Amniotic stem cell (primary cell): ENCODE data around the gene TRIM24.
"Not testable (repeated sequence)": the region's sequence is repeated elsewhere in the genome, so short reads cannot be mapped to it uniquely, and the experiment has no call there.

Experiments used
- DNase-seq: peaks from one replicate; lab custom pipeline; 2025; lab: John Stamatoyannopoulos, UW

TRIM24 gene

DNA sequence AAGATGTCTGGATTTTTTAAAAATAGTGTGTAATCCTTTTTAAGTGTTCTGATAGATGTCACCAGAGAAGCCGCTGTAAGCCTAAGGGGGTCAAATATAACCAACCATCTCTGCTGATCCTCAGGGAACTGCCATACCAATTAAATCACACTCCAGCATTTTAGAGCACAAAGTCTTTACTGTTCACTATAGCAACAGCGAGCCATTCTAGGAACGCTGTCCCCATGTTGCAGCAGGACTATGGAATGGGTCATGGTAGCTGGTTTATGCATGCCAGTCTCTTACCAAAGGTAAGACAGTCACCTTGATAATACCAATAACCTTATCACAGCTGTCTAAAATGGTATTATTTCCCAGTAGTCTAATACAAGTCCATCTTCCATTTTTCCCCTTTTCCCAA is 33.5 kb downstream of the TRIM24 start:
- no peak for DNase-seq

DNA sequence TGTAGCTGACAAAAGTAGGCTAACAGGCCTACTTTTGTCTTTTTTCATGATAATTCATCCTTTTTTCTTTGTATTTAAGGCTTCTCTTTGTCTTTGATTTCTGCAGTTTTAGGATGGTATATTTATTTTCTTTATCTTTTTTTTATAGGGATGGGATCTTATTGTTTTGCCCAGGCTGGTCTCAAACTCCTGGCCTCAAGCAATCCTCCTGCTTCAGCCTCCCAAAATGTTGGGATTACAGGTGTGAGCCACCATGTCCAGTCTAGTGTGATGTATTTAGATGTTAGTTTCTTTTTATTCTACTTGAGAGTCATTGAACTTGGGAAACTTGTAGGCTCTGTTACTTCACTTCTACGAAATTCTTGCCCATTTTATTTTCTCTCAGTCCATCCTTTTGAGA is 35.4 kb downstream of the TRIM24 start:
- DNase-seq: no peak

DNA sequence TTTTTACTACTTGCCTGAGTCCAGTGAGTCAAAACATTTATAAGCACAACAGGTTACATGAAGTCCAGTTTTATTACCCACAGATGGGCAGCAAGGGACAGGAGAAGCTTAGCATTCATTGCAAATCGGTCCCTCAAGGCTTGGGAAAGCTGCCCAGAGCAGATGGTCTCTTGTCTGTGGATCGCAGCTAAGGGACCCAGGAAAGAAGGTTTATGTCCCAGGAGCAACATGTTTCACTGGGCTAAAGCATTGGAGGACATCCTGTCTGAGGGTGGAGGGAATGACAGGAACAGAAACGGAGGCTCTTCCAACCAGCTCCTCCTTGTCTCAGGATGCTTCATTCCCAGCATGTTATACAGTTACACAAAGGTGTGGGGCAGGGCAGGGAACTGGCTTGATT is 39.3 kb downstream of the TRIM24 start:
- DNase-seq: no peak

- DNase-seq: not testable (repeated sequence)
Observed at GRCh38 chr7:138500303-138500702, 40.2 kb downstream of the TRIM24 start.

DNA sequence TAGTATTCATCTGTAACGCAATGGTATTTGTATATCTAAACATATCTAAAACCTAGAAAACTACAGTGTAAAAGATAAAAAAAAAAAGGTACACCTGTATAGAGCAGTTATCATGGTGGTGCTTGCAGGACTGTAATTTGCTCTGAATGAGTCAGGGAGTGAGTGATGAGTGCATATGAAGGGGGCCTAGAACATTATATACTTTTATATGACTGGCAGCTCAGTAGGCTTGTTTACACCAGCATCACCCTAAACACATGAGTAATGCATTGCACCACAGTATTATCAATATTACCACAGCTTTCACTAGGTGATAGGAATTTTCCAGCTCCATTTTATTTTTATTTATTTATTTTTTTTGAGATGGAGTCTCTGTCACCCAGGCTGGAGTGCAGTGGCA is 40.8 kb downstream of the TRIM24 start:
- no peak for DNase-seq

GRCh38 chr7:138502023-138502767 is 42.1 kb downstream of the TRIM24 start:
- no peak for DNase-seq

DNA sequence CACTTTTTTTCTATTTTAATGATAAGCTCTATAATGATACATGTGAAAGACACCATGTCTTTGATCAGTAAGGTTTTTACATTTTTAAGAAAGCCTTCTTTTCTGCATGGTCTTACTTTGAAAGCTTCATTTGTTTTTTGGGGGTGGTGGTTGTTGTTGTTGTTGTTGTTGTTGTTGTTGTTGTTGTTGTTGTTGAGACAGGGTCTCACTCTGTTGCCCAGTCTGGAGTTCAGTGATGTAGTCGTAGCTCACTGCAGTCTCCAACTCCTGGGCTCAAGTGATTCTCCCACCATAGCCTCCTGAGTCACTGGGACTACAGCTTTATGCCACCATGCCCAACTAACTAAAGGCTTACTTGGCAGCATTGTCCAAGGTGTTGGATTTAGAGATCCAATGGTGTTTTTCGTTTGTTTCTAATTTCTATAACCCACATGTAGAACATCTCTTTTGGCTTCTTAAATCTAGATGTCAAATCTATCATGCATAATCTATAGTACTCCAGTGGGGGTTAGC is 45.4 kb downstream of the TRIM24 start:
- DNase-seq: no peak

GRCh38 chr7:138506764-138507163 is 46.7 kb downstream of the TRIM24 start:
- DNase-seq: no peak

DNA sequence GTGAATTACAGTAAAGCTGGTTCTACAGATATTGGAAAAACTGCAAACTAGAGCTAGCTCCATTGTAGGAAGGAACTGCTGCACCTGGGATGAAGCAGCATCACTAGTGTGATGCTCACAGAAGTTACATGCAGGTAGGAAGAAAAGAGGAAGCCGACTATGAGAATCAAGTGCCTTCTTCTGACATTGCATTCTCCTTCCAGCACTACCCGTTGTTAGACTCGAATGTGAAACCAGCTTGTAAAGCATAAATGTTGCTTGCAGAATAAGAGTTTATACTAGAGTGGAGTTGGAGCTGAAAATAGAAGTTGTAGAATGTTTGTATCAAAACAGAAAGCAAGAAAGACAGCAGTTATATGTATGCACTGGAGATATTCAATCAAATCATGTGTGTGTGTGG is 49.9 kb downstream of the TRIM24 start:
- DNase-seq: no peak

DNA sequence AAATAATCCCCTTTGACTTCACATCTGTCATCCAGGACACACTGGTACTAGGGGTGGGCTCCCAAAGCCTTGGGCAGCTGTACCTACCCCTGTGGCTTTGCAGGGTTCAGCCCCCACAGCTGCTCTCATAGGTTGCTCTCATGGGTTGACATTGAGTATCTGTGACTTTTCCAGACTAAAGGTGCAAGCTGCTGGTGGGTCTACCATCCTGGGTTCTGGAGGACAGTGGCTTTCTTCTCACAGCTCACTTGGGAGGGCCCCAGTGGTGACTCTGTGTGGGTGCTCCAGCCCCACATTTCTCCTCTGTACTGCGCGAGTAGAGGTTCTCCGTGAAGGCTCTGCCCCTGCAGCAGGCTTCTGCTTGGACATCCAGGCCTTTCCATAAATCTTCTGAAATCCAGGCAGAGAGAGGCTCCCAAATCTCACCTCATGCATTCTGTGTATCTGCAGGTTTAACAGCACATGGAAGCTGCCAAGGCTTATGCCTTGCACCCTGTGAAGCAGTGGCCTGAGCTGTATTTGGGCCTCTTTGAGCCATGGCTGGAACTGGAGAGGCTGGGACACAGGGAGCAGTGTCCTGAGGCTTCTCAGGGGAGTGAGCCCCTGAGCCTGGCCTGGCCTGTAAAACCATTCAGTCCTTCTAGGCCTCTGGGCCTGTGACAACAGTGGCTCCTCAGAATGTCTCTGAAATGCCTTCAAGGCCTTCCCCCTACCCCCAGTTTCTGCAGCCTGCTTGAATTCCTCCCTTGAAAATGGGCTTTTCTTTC is 52.2 kb downstream of the TRIM24 start:
- DNase-seq: no peak

DNA sequence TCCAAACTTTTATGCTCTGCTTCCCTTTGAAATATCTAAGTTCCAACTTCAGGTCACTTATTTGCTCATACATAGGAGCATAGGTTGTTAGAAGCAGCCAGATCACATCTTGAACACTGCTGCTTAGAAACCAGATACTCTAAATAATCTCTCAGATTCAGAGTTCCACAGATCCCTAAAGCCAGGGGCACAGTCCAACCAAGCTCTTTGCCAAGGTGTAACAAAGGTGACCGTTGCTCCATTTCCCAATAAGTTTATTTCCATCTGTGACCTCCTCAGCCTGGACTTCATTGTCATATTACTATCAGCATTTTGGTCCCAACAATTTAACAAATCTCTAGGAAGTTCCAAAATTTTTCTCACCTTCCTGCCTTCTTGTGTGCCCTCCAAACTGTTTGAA is 52.8 kb downstream of the TRIM24 start:
- DNase-seq: no peak

DNA sequence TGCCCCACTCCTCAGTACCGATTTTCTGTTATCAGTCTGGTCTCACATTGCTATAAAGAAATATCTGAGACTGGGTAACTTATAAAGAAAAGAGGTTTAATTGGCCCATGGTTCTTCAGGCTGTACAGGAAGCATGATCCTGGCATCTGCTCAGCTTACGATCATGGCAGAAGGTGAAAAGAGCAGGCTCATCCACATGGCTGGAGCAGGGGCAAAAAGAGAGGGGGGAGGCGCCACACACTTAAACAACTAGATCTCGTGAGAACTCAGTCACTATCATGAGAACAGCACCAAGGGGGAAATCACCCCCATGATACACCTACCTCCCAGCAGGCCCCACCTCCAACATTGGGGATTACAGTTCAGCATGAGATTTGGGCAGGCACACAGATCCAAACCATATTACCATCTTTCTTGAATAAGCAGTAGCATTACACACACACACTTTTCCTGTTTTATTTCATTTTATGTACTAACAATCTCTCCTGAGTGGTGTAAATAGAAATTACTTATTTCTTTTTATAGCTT is 53.3 kb downstream of the TRIM24 start:
- DNase-seq: no peak

DNA sequence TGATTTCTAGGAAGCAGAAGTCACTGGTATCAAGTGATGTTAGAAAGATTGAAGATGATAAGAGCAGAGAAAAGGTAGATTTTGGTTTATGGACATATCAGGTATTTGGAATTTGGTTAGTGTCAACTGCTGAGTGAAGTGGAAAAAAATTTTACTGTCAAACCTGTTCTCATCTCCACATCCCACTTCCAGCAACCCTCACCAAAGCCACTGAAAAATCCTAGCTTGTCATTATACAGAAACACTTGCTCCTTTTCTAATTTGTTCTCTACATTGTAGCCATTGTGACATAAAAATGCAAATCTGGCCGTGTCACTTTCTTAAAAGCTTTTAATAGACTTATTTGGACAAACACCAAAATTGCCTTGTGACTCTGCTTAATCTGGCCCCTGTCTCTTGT is 54.0 kb downstream of the TRIM24 start:
- DNase-seq: no peak

DNA sequence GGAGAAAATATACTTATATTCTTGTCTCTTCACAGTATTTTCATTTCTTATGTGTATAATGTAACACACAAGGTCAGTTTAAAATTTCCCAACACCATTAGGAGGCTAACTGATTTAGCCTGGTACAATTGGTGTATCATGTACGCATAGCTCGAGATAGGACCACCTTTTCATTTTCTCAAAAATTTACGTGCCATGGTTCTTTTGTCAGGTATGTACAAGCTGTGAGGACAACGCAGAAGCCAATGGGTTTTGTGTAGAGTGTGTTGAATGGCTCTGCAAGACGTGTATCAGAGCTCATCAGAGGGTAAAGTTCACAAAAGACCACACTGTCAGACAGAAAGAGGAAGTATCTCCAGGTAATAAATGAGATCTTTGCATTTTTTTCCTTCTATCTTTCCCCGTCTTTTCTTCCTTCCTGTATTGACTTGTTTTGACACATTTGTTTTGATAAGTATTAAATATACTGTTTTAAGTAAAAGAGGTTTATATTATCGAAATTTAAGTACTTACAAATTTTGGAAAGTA is 55.0 kb downstream of the TRIM24 start:
- no peak for DNase-seq

- no peak for DNase-seq
Observed at GRCh38 chr7:138519061-138519798, 59.2 kb downstream of the TRIM24 start.

DNA sequence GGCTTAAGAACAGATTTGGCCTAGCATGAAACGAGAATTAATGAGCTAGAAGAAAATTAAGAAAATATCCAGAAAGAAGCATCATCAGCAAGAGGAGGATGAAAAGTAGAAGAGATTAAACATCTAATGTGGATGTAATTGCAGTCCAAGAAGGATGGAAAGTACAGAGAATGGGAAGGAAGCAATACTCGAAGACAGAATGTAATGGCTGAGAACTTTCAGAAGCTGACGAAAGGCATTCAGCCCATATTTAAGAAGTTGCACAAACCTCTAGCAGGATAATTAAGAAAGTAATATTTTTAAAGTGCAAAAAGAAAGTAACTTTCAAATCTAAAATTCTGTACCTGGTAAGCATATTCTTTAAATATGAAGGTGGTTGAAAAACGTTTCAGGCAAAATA is 60.7 kb downstream of the TRIM24 start:
- DNase-seq: no peak

- no peak for DNase-seq
Observed at GRCh38 chr7:138521837-138522461, 61.9 kb downstream of the TRIM24 start.

DNA sequence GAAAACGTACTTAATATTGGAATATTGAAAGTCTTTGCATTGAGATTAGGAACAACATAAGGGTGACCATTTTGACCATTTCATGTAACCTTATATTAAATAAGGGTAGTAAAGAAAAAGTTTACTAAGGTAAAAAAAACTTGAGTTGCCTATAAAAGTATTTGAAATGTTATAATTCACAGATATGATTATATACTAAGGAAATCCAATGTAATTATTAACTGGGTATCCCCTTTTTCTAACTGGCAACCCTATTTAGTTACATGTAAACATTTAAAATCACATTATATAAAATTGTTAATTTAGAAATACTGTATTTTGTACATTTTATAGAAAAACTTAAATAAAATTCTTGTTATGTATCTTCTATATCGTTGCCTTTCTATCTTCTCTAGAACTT is 64.2 kb downstream of the TRIM24 start:
- DNase-seq: no peak

GRCh38 chr7:138525757-138526156 is 65.7 kb downstream of the TRIM24 start:
- DNase-seq: no peak

DNA sequence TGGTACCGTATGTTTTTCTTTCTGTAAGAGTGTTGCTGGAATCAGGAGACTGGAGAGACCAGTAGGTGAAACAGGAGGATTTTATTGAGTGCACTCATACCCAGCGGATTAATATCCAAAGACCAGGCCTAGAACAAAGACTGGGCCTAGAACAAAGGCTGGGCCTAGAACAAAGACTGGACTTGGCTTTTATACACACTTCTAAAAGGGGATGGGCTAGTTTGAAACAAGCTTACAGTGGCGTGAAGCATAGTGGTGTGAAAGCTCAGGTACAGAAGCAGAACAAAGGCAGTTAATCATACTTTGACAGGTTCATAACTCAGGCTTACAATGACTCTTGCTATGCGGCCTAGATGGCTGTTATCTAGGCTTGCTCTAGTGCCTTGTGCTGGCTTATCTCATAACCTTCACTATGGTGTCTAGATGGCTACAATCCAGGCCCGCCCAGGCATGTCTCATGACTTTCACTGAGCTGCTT is 67.7 kb downstream of the TRIM24 start:
- DNase-seq: no peak

GRCh38 chr7:138536833-138537232 is 76.8 kb downstream of the TRIM24 start:
- DNase-seq: not testable (repeated sequence)

- peak; percentile 6 for DNase-seq
Observed at GRCh38 chr7:138538518-138538917, 78.5 kb downstream of the TRIM24 start.
